Loucy (cell line): ENCODE data around the gene CTBP2.

Experiments
- H2AFZ ChIP-seq: fragments of 200-600 bp; sonication (generic); 2 replicates; pipeline ENCODE4 v1.6.0; 2016; ENCODE audit warnings: antibody characterized with exemption, mild to moderate bottlenecking, low read length, moderate library complexity
- H3F3A ChIP-seq: fragments of 200-600 bp; 2 replicates; pipeline ENCODE4 v1.6.0; 2016; ENCODE audit warnings: antibody characterized with exemption, low read depth, mild to moderate bottlenecking
- H3K27me3 ChIP-seq: fragments of 200-600 bp; sonication (generic); 2 replicates; pipeline ENCODE4 v1.6.1; 2014; ENCODE audit warnings: low read length, mild to moderate bottlenecking; ENCODE audit not compliant: insufficient read depth, poor library complexity, severe bottlenecking
- H3K36me3 ChIP-seq: fragments of 200-600 bp; sonication (generic); 2 replicates; pipeline ENCODE4 v1.6.1; 2016; ENCODE audit warnings: low read length; ENCODE audit not compliant: insufficient read depth
- H3K4me1 ChIP-seq: fragments of 200-600 bp; sonication (generic); 2 replicates; pipeline ENCODE4 v1.5.1; 2014; ENCODE audit warnings: low read length, mild to moderate bottlenecking; ENCODE audit not compliant: insufficient read depth, poor library complexity, severe bottlenecking
- H3K4me2 ChIP-seq: fragments of 200-600 bp; sonication (generic); 2 replicates; pipeline ENCODE4 v1.6.0; 2014; ENCODE audit warnings: antibody characterized with exemption, low read length, low read depth, mild to moderate bottlenecking; ENCODE audit not compliant: poor library complexity, severe bottlenecking
- H3K4me3 ChIP-seq: fragments of 200-600 bp; sonication (generic); 2 replicates; pipeline ENCODE4 v1.5.1; 2014; ENCODE audit warnings: low read length, mild to moderate bottlenecking, mixed read lengths; ENCODE audit not compliant: poor library complexity, severe bottlenecking
- H3K79me2 ChIP-seq: fragments of 200-600 bp; sonication (generic); 2 replicates; pipeline ENCODE4 v1.6.1; 2014; ENCODE audit warnings: low read length; ENCODE audit not compliant: insufficient read depth
- H3K9ac ChIP-seq: fragments of 200-600 bp; sonication (generic); 2 replicates; pipeline ENCODE4 v1.6.0; 2014; ENCODE audit warnings: mild to moderate bottlenecking, low read depth, low read length, moderate library complexity; ENCODE audit not compliant: poor library complexity, severe bottlenecking
- H3K9me2 ChIP-seq: fragments of 200-600 bp; sonication (generic); replicated peaks from 2 replicates; pipeline ENCODE4 v1.6.1; 2016; ENCODE audit warnings: low read depth, low read length, mixed read lengths
- H3K9me3 ChIP-seq: fragments of 200-600 bp; sonication (generic); 2 replicates; pipeline ENCODE4 v1.6.1; 2014; ENCODE audit warnings: mild to moderate bottlenecking, antibody characterized with exemption, low read length, low read depth; ENCODE audit not compliant: insufficient read depth
- H4K20me1 ChIP-seq: fragments of 200-600 bp; sonication (generic); 2 replicates; pipeline ENCODE4 v1.6.0; 2014; ENCODE audit warnings: antibody characterized with exemption, low read length, mild to moderate bottlenecking; ENCODE audit not compliant: insufficient read depth, poor library complexity, severe bottlenecking
- EZH2phosphoT487 ChIP-seq: fragments of 200-600 bp; IDR thresholded peaks from 2 replicates; pipeline ENCODE4 v1.6.1; 2018; ENCODE audit warnings: antibody characterized with exemption, mild to moderate bottlenecking, moderate library complexity, borderline replicate concordance
- TF ChIP-seq, protein P1 (sequence below): fragments of 200-600 bp; sonication (generic); conservative IDR thresholded peaks from 2 replicates; pipeline ENCODE4 v1.5.1; 2014; ENCODE audit warnings: mild to moderate bottlenecking, antibody characterized with exemption, low read length

The CTBP2 gene

DNA sequence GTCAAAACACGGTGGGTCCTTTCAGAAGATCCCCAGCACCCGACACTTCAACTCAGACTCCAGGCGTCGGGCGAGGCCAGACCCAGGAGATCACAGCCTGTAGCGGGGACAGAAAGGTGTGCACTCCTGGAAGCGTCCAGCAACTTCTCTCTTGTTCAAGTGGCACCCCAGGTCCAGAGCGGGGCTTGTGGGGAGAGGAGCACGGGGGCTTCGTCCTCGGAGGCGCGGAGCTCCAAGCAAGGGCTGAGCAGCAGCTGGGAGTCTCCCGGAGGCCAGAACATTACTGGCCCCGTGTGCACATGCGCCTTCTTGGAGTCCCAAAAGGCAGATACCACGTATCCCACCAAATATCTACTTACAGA is 163.5 kb downstream of the CTBP2 start:
- H3K9me3 ChIP-seq, result no peaks in the 10 kb centered on the region
- H3F3A ChIP-seq, result no peaks in the 10 kb centered on the region
- TF ChIP-seq, protein P1, sequence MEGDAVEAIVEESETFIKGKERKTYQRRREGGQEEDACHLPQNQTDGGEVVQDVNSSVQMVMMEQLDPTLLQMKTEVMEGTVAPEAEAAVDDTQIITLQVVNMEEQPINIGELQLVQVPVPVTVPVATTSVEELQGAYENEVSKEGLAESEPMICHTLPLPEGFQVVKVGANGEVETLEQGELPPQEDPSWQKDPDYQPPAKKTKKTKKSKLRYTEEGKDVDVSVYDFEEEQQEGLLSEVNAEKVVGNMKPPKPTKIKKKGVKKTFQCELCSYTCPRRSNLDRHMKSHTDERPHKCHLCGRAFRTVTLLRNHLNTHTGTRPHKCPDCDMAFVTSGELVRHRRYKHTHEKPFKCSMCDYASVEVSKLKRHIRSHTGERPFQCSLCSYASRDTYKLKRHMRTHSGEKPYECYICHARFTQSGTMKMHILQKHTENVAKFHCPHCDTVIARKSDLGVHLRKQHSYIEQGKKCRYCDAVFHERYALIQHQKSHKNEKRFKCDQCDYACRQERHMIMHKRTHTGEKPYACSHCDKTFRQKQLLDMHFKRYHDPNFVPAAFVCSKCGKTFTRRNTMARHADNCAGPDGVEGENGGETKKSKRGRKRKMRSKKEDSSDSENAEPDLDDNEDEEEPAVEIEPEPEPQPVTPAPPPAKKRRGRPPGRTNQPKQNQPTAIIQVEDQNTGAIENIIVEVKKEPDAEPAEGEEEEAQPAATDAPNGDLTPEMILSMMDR, result no peak
- no peak for TF ChIP-seq EZH2phosphoT487
- H4K20me1 ChIP-seq, result no peaks in the 10 kb centered on the region
- H2AFZ ChIP-seq, result no peak overlapping the region
- H3K4me3 ChIP-seq, result no peak overlapping the region
- no peaks in the 10 kb centered on the region for H3K36me3 ChIP-seq
- no peak overlapping the region for H3K4me2 ChIP-seq
- H3K27me3 ChIP-seq, result no peaks in the 10 kb centered on the region
- no peaks in the 10 kb centered on the region for H3K9me2 ChIP-seq
- peaks cover 3% of the 10 kb centered on the region for H3K4me1 ChIP-seq
- no peaks in the 10 kb centered on the region for H3K79me2 ChIP-seq
- no peak overlapping the region for H3K9ac ChIP-seq

DNA sequence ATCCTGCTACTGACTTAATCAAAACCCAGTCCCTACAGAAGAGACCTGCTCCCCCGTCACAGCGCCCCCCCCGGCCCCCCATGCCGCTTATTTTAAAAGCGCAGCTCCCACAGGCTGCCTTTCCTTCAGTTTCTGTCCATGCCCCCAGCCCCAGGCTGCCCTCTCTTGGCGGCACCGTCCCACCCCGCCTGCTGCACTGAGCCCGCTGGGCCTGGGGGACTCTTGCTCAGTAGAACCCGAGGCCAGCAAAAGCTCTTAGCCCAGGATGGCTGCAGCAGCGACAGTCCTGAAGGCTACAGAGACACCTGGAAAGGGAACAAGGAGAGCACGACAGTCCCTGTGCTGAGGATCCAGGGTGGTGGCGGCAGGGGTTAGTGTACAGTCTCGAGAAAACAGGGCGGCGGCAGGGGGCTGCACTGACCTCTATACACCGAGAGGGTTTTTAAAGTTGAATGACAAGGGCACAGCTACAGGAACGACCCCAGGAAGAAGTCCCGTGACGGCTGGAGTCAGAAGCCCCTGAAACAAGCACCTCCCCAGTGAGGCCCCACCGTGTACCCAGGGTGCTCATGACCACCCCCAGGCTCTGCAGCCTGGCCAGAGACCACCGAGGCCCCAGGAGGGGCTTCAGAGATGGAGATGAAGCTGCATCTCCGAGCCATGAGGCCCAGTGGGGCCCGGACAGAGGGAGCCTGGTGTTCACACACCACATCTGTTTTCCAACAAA is 164.1 kb downstream of the CTBP2 start:
- no peak for TF ChIP-seq EZH2phosphoT487
- TF ChIP-seq, protein P1, result no peak
- Histone ChIP-seq H2AFZ (no peak overlapping the region), H3K79me2 (no peaks in the 10 kb centered on the region), H3K9ac (no peak overlapping the region), H3K9me3 (no peaks in the 10 kb centered on the region), H3K4me1 (peaks cover 3% of the 10 kb centered on the region), H3K4me2 (no peak overlapping the region), H3K36me3 (no peaks in the 10 kb centered on the region; the same call in 1 of the 2 replicates), H3K9me2 (no peaks in the 10 kb centered on the region), H3K27me3 (no peaks in the 10 kb centered on the region), H4K20me1 (no peaks in the 10 kb centered on the region), H3K4me3 (no peak overlapping the region), H3F3A (no peaks in the 10 kb centered on the region)

DNA sequence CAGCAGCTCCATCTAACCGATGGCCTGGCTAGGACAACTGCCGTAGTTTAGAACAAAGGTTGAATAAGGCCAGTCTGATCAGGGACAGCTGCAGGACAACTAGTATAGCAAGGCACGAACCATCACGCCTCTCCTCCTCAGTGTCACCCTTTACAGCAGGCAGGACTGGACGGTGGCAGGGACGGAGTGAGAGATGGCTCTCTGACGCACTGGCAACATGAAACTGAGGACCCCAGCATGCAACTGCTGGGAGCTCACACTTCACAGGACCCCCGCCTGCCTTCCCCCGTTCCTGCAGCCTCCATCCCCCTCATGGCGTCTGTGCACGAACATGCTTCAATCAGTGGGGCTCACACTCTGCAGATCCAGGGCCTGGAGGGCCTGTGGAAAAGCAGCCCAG is 164.8 kb downstream of the CTBP2 start:
- Histone ChIP-seq H3K9me3 (no peaks in the 10 kb centered on the region), H3K79me2 (no peaks in the 10 kb centered on the region), H3K9me2 (no peaks in the 10 kb centered on the region), H3K4me1 (peaks cover 3% of the 10 kb centered on the region), H3F3A (no peaks in the 10 kb centered on the region), H3K36me3 (no peaks in the 10 kb centered on the region; the same call in 1 of the 2 replicates), H3K4me2 (no peak overlapping the region), H3K27me3 (no peaks in the 10 kb centered on the region), H2AFZ (no peak overlapping the region), H3K9ac (no peak overlapping the region), H3K4me3 (no peak overlapping the region), H4K20me1 (no peaks in the 10 kb centered on the region)
- no peak for TF ChIP-seq EZH2phosphoT487
- TF ChIP-seq, protein P1, result no peak
